Upper lobe of left lung (tissue), 6 donors: Measurements from ENCODE around the gene SPINT2. TPM values are rescaled to one million over a fixed set of nuclear protein-coding genes. Genes with fewer than 3 reads are reported as not detected.

Experiments
- ATAC-seq, 2 donors: fragments of 200-7000 bp; cut with Tn5 transposase; one replicate each; pipeline ENCODE4 v1.9.1; 2022; ENCODE audit warnings: mild to moderate bottlenecking in 2 of 2, moderate library complexity in 2 of 2; ENCODE audit not compliant: low FRiP score in 2 of 2
- DNase-seq, 2 donors: peaks; one replicate each; pipeline ENCODE4 v3.0.0-alpha.2; 2019 to 2020
- H3K27ac ChIP-seq, 4 donors: fragments of 200-600 bp; sonication (generic); one replicate each; pipeline ENCODE4 v1.5.1; 2016 to 2019
- H3K27me3 ChIP-seq, 4 donors: fragments of 200-600 bp; sonication (generic); one replicate each; pipeline ENCODE4 v1.5.1; 2017 to 2019
- H3K36me3 ChIP-seq, 4 donors: fragments of 200-600 bp; sonication (generic); one replicate each; pipeline ENCODE4 v1.5.1; 2016 to 2019
- H3K4me1 ChIP-seq, 4 donors: fragments of 200-600 bp; sonication (generic); one replicate each; pipeline ENCODE4 v1.5.1; 2018 to 2019
- H3K4me3 ChIP-seq, 4 donors: fragments of 200-600 bp; sonication (generic); one replicate each; pipeline ENCODE4 v1.5.1; 2017 to 2019; ENCODE audit warnings: mild to moderate bottlenecking in 2 of 4, moderate library complexity in 1 of 4
- H3K9me3 ChIP-seq, 4 donors: fragments of 200-600 bp; sonication (generic); one replicate each; pipeline ENCODE4 v1.5.1; 2018 to 2019
- CTCF ChIP-seq, 6 experiments: fragments of 450-650 bp in 4 of 6; fragments of 200-600 bp in 2 of 6; sonication (generic) in 2 of 6; IDR thresholded peaks; one replicate each; pipeline ENCODE4 v1.5.1; 2016 to 2019; ENCODE audit warnings: antibody characterized with exemption in 6 of 6
- EP300 ChIP-seq, 4 donors: sonication (generic); formaldehyde crosslinking; IDR thresholded peaks; one replicate each; pipeline ENCODE4 v1.5.1; 2017; ENCODE audit warnings: antibody characterized with exemption in 4 of 4, control low read depth in 2 of 4
- POLR2A ChIP-seq, 4 donors: fragments of 450-650 bp; IDR thresholded peaks; one replicate each; pipeline ENCODE4 v1.5.1; 2016 to 2017; ENCODE audit warnings: antibody characterized with exemption in 4 of 4, mild to moderate bottlenecking in 2 of 4
- POLR2AphosphoS5 ChIP-seq, 2 donors: sonication (generic); formaldehyde crosslinking; IDR thresholded peaks; one replicate each; pipeline ENCODE4 v1.5.1; 2017; ENCODE audit warnings: antibody characterized with exemption in 2 of 2
- WGBS, 2 donors: methylation state at CpG; one replicate each; pipeline ENCODE4 v1.1.5; 2017 to 2018; 5-methylcytosine and 5-hydroxymethylcytosine counted together
- total RNA-seq, 6 donors: library from RNA; depleted of rRNA in 4 of 6; stranded (reverse); fragments of >200 nt in 4 of 6; gene quantifications; one replicate each; pipeline versions ENCODE4 v1.1.0 to v1.2.1, GENCODE V29; 2016 to 2021
- donor health status: DM: no; HTN: no; CAD: no; lungs with moderate emphysema.
- donor health status: DM: no; HTN: yes; CAD: no; lungs with severe emphysema.

SPINT2 gene
- total RNA-seq, 6 donors from 2014 or later = 192 to 583 (median 317) TPM

GRCh38 chr19:38268539-38268938, 4.2 kb downstream of the SPINT2 start:
- DNase-seq (no peak), ATAC-seq (no peak)
- Histone ChIP-seq H3K36me3 (no peaks in the 10 kb centered on the region), H3K9me3 (no peaks in the 10 kb centered on the region), H3K27me3 (no peaks in the 10 kb centered on the region), H3K4me3 (no peak overlapping the region), H3K27ac (peak overlapping the region; percentile 72 to 97 (median 93)), H3K4me1 (peaks cover 16 to 59% (median 30%) of the 10 kb centered on the region in 4 donors)
- WGBS, 2 donors = 56 to 64% methylated on average over 8 of the region's 8 CpGs
- TF ChIP-seq CTCF (IDR thresholded peaks at IDR 0.05) (no peak), POLR2AphosphoS5 (IDR thresholded peaks at IDR 0.05) (no peak), POLR2A (IDR thresholded peaks at IDR 0.05) (no peak), EP300 (IDR thresholded peaks at IDR 0.05) (no peak)

GRCh38 chr19:38270587-38271167, 6.3 kb downstream of the SPINT2 start:
- TF ChIP-seq EP300 (IDR thresholded peaks at IDR 0.05) = no peak
- TF ChIP-seq POLR2AphosphoS5 (IDR thresholded peaks at IDR 0.05) = no peak
- TF ChIP-seq CTCF (IDR thresholded peaks at IDR 0.05) = no peak
- no peak for TF ChIP-seq POLR2A (IDR thresholded peaks at IDR 0.05)
- DNase-seq (no peak), ATAC-seq (no peak)
- Histone ChIP-seq H3K4me3 (no peak overlapping the region), H3K27ac (peak overlapping the region in 1 of 4 donors; percentile 7), H3K9me3 (no peaks in the 10 kb centered on the region), H3K27me3 (no peaks in the 10 kb centered on the region), H3K4me1 (peaks cover 17 to 56% (median 35%) of the 10 kb centered on the region in 4 donors), H3K36me3 (no peaks in the 10 kb centered on the region)
- WGBS, 2 donors = 73 to 74% methylated on average over 5 of the region's 5 CpGs

- Histone ChIP-seq H3K9me3 (no peaks in the 10 kb centered on the region), H3K4me1 (peaks cover 30 to 45% (median 44%) of the 10 kb centered on the region in 4 donors), H3K4me3 (no peak overlapping the region), H3K27me3 (no peaks in the 10 kb centered on the region), H3K27ac (no peak overlapping the region), H3K36me3 (no peaks in the 10 kb centered on the region)
- DNase-seq (no peak), ATAC-seq (no peak)
- TF ChIP-seq POLR2A (IDR thresholded peaks at IDR 0.05) = no peak
- no peak for TF ChIP-seq CTCF (IDR thresholded peaks at IDR 0.05)
- WGBS, 2 donors = 64 to 69% methylated on average over 2 of the region's 2 CpGs
Observed at GRCh38 chr19:38273499-38273898, 9.1 kb downstream of the SPINT2 start.

- Histone ChIP-seq H3K36me3 (no peaks in the 10 kb centered on the region), H3K9me3 (no peaks in the 10 kb centered on the region), H3K27me3 (no peaks in the 10 kb centered on the region), H3K27ac (peak overlapping the region in 2 of 4 donors; percentile 25 to 54), H3K4me3 (no peak overlapping the region), H3K4me1 (peaks cover 38 to 57% (median 53%) of the 10 kb centered on the region in 4 donors)
- 24% methylated on average over 8 to 9 of the region's 9 CpGs for WGBS, 2 donors
- DNase-seq (peak in 1 of 2 donors; percentile 52), ATAC-seq (no peak)
- TF ChIP-seq POLR2A (IDR thresholded peaks at IDR 0.05) (no peak), POLR2AphosphoS5 (IDR thresholded peaks at IDR 0.05) (no peak), CTCF (IDR thresholded peaks at IDR 0.05) (no peak), EP300 (IDR thresholded peaks at IDR 0.05) (no peak)
Observed at GRCh38 chr19:38274739-38275138, 10.4 kb downstream of the SPINT2 start.

GRCh38 chr19:38276942-38277517, 12.7 kb downstream of the SPINT2 start:
- 83 to 84% methylated on average over 7 of the region's 7 CpGs for WGBS, 2 donors
- DNase-seq (no peak), ATAC-seq (no peak)
- H3K27me3 ChIP-seq = no peaks in the 10 kb centered on the region
- TF ChIP-seq POLR2A (IDR thresholded peaks at IDR 0.05) (no peak), EP300 (IDR thresholded peaks at IDR 0.05) (no peak), POLR2AphosphoS5 (IDR thresholded peaks at IDR 0.05) (no peak), CTCF (IDR thresholded peaks at IDR 0.05) (no peak)
- H3K4me1 ChIP-seq = peaks cover 41 to 70% (median 57%) of the 10 kb centered on the region in 4 donors
- H3K27ac ChIP-seq = peak overlapping the region; percentile 59 to 80 (median 76)
- no peaks in the 10 kb centered on the region for H3K9me3 ChIP-seq
- H3K4me3 ChIP-seq = no peak overlapping the region
- H3K36me3 ChIP-seq = peaks cover 0 to 5% (median 0%) of the 10 kb centered on the region in 4 donors
